SK-N-SH treated with all-trans-retinoic acid at 6 μM for 48 hours (cell line): Measurements from ENCODE around the gene MEIS2.

Experiments
- GLIS3 ChIP-seq: fragments of 250-450 bp; sonication (Bioruptor Pico); IDR thresholded peaks from 2 replicates; pipeline ENCODE4 v1.5.0; 2020; ENCODE audit warnings: mild to moderate bottlenecking, moderate library complexity
- ZFP3 ChIP-seq: fragments of 250-450 bp; sonication (Bioruptor Pico); IDR thresholded peaks from 2 replicates; pipeline ENCODE4 v1.5.0; 2020; ENCODE audit warnings: mild to moderate bottlenecking, moderate library complexity
- ZNF70 ChIP-seq: fragments of 450-650 bp; formaldehyde crosslinking; IDR thresholded peaks from 2 replicates; pipeline ENCODE4 v1.5.0; 2020; ENCODE audit warnings: mild to moderate bottlenecking, moderate library complexity

DNA sequence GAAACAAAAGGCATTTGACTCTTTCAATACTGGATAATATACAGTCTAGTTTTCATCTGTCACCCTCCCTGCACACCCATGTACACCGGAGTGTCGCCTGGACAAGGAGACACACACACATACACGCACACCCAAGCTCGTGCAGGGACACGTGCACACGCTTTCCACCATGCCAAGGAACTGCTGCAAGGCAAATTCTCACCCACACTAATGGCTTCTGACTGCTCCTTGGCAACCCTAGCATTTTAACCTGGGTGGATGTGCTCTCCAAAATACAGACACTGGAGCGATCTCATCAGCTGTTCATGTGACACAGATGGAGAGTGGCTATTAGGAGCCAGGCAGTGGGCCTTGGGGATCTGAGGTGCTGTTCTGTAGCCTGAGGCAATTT, 61.6 kb downstream of the MEIS2 start:
- TF ChIP-seq ZFP3 (CRISPR knock-in tag) (no peak), ZNF70 (CRISPR knock-in tag) (no peak), GLIS3 (no peak)
